Thyroid gland (tissue), 4 donors: Measurements from ENCODE around the gene CNTNAP5. TPM values are rescaled to one million over a fixed set of nuclear protein-coding genes. Genes with fewer than 3 reads are reported as not detected.
A peak's percentile ranks its signal among the peaks of the same experiment; 100 is the strongest.

Source experiments
- DNase-seq, 2 donors: peaks; one replicate each; pipeline ENCODE4 v3.0.0-alpha.2; 2019
- H3K27ac ChIP-seq, 3 donors: fragments of 200-600 bp; sonication (generic); 1 replicate in 2 of 3; 2 replicates in 1 of 3; pipeline ENCODE4 v1.5.1; 2016 to 2019; ENCODE audit warnings: mild to moderate bottlenecking in 1 of 3, moderate library complexity in 1 of 3
- H3K27me3 ChIP-seq: fragments of 200-600 bp; sonication (generic); one replicate; pipeline ENCODE4 v1.5.1; 2019
- H3K36me3 ChIP-seq, 2 donors: fragments of 200-600 bp; sonication (generic); one replicate each; pipeline ENCODE4 v1.5.1; 2016 to 2019
- H3K4me1 ChIP-seq, 2 donors: fragments of 200-600 bp; sonication (generic); one replicate each; pipeline ENCODE4 v1.5.1; 2017 to 2019
- H3K4me3 ChIP-seq, 3 donors: fragments of 200-600 bp; sonication (generic); replicated peaks in 1 of 3; 1 replicate in 2 of 3; 2 replicates in 1 of 3; pipeline ENCODE4 v1.5.1; 2016; ENCODE audit warnings: mild to moderate bottlenecking in 1 of 3
- H3K9me3 ChIP-seq: fragments of 200-600 bp; sonication (generic); one replicate; pipeline ENCODE4 v1.5.1; 2017
- POLR2A ChIP-seq, 2 donors: fragments of 450-650 bp; IDR thresholded peaks; one replicate each; pipeline ENCODE4 v1.6.1; 2017; ENCODE audit warnings: antibody characterized with exemption in 2 of 2, mild to moderate bottlenecking in 2 of 2, moderate library complexity in 1 of 2
- WGBS, 2 donors: methylation state at CpG; one replicate each; pipeline ENCODE4 v1.1.5; 2017; 5-methylcytosine and 5-hydroxymethylcytosine counted together
- intact Hi-C: fragments of 100-400 bp; cut with DNase I; formaldehyde crosslinking; loops from one replicate; pipeline ENCODE4 v1.15.1; 2023
- total RNA-seq, 4 donors: library from RNA; depleted of rRNA; stranded (reverse); fragments of >200 nt; gene quantifications; one replicate each; pipeline ENCODE4 v1.2.3, GENCODE V29; 2016
- TF ChIP-seq, protein P1 (sequence below), 6 experiments: fragments of 200-600 bp in 3 of 6; fragments of 450-650 bp in 3 of 6; sonication (generic) in 3 of 6; IDR thresholded peaks; one replicate each; pipeline ENCODE4 v1.5.1; 2016 to 2019; ENCODE audit warnings: antibody characterized with exemption in 6 of 6, mild to moderate bottlenecking in 2 of 6, inconsistent platforms in 1 of 6, moderate library complexity in 1 of 6

CNTNAP5 gene
- total RNA-seq, 4 donors from 2014 or later, result not detected

- H3K4me1 ChIP-seq, result peaks cover 0 to 6% of the 10 kb centered on the region in 2 donors
- H3K27me3 ChIP-seq, result no peaks in the 10 kb centered on the region
- no peak overlapping the region for H3K4me3 ChIP-seq
- intact Hi-C loops, result no loop called here
- no peak for DNase-seq
- H3K27ac ChIP-seq, result no peak overlapping the region
- no peaks in the 10 kb centered on the region for H3K9me3 ChIP-seq
- no peaks in the 10 kb centered on the region for H3K36me3 ChIP-seq
- TF ChIP-seq POLR2A (IDR thresholded peaks at IDR 0.05), result no peak
- TF ChIP-seq, protein P1, sequence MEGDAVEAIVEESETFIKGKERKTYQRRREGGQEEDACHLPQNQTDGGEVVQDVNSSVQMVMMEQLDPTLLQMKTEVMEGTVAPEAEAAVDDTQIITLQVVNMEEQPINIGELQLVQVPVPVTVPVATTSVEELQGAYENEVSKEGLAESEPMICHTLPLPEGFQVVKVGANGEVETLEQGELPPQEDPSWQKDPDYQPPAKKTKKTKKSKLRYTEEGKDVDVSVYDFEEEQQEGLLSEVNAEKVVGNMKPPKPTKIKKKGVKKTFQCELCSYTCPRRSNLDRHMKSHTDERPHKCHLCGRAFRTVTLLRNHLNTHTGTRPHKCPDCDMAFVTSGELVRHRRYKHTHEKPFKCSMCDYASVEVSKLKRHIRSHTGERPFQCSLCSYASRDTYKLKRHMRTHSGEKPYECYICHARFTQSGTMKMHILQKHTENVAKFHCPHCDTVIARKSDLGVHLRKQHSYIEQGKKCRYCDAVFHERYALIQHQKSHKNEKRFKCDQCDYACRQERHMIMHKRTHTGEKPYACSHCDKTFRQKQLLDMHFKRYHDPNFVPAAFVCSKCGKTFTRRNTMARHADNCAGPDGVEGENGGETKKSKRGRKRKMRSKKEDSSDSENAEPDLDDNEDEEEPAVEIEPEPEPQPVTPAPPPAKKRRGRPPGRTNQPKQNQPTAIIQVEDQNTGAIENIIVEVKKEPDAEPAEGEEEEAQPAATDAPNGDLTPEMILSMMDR (IDR thresholded peaks at IDR 0.05), result no peak
- WGBS, 2 donors, result 79 to 82% methylated on average over 2 of the region's 2 CpGs
These were observed 508.9 kb downstream of the CNTNAP5 start for GRCh38 chr2:124534028-124534427.

- 92 to 97% methylated on average over 3 of the region's 3 CpGs for WGBS, 2 donors
These were observed 510.7 kb downstream of the CNTNAP5 start for GRCh38 chr2:124535816-124536215.

GRCh38 chr2:124536591-124536990 is 511.5 kb downstream of the CNTNAP5 start:
- no peak overlapping the region for H3K27ac ChIP-seq
- TF ChIP-seq, protein P1 (IDR thresholded peaks at IDR 0.05), result no peak
- no peak for TF ChIP-seq POLR2A (IDR thresholded peaks at IDR 0.05)
- no peaks in the 10 kb centered on the region for H3K36me3 ChIP-seq
- DNase-seq, result peak; percentile 3 to 6
- 52 to 60% methylated on average over 5 of the region's 5 CpGs for WGBS, 2 donors
- no peaks in the 10 kb centered on the region for H3K9me3 ChIP-seq
- no peaks in the 10 kb centered on the region for H3K27me3 ChIP-seq
- intact Hi-C loops, result no loop called here
- H3K4me1 ChIP-seq, result peaks cover 0 to 6% of the 10 kb centered on the region in 2 donors
- H3K4me3 ChIP-seq, result no peak overlapping the region

More at GRCh38 chr2:124535816-124536215, 510.7 kb downstream of the CNTNAP5 start:
- Histone ChIP-seq H3K9me3 (no peaks in the 10 kb centered on the region), H3K4me3 (no peak overlapping the region), H3K4me1 (peaks cover 0 to 6% of the 10 kb centered on the region in 2 donors), H3K27me3 (no peaks in the 10 kb centered on the region), H3K27ac (no peak overlapping the region), H3K36me3 (no peaks in the 10 kb centered on the region)
- intact Hi-C loops, result no loop called here
- no peak for TF ChIP-seq POLR2A (IDR thresholded peaks at IDR 0.05)
- TF ChIP-seq, protein P1 (IDR thresholded peaks at IDR 0.05), result no peak
- no peak for DNase-seq

DNA sequence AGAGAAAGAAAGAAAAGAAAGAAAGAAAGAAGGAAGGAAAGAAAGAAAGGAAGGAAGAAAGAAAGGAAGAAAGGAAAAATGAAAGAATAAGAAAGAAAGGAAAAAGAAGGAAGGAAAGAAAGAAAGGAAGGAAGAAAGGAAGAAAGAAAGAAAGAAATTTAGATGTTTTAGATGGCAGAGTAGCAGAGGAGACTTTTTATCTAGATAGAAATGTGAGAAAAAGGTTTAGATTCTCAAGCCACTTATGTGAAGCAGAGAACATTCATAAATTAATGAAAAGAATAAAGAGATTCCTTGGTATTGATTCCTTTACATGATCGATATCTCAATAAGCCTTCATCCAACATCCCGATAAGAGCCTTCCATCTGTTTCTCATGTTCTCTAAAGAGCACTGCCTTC is 513.5 kb downstream of the CNTNAP5 start:
- 95 to 97% methylated on average over 2 of the region's 2 CpGs for WGBS, 2 donors

DNA sequence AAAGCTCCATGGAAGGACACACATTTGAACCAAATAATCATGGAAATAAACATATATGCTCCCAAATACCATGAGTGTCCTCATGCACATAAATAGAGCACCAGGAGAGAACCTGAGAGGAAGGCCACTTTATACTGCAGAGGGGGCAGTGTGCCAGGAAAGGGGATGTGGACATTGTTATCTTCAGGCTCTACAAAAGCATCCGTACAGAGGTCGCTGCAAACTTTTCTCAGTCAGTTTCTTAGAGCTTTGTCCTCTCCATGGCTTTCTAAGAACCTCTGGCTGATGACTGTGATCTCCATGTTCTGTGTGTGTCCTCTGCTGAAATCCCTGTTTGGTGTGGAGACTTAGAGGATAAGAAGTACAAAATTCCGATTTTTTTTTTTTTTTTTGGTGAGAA is 515.7 kb downstream of the CNTNAP5 start:
- Histone ChIP-seq H3K4me1 (peaks cover 0 to 13% of the 10 kb centered on the region in 2 donors), H3K9me3 (no peaks in the 10 kb centered on the region), H3K4me3 (no peak overlapping the region), H3K27ac (no peak overlapping the region), H3K27me3 (no peaks in the 10 kb centered on the region), H3K36me3 (no peaks in the 10 kb centered on the region)
- DNase-seq, result no peak
- intact Hi-C loops, result no loop called here
- TF ChIP-seq, protein P1 (IDR thresholded peaks at IDR 0.05), result no peak
- no peak for TF ChIP-seq POLR2A (IDR thresholded peaks at IDR 0.05)
- 70 to 90% methylated on average over 3 of the region's 3 CpGs for WGBS, 2 donors

More for the DNA sequence above, 513.5 kb downstream of the CNTNAP5 start:
- no peaks in the 10 kb centered on the region for H3K27me3 ChIP-seq
- no peaks in the 10 kb centered on the region for H3K9me3 ChIP-seq
- TF ChIP-seq, protein P1 (IDR thresholded peaks at IDR 0.05), result no peak
- TF ChIP-seq POLR2A (IDR thresholded peaks at IDR 0.05), result no peak
- H3K4me3 ChIP-seq, result no peak overlapping the region
- DNase-seq, result no peak
- H3K27ac ChIP-seq, result no peak overlapping the region
- peaks cover 0 to 15% of the 10 kb centered on the region in 2 donors for H3K4me1 ChIP-seq
- intact Hi-C loops, result no loop called here
- H3K36me3 ChIP-seq, result no peaks in the 10 kb centered on the region
